OCI-LY7 (cell line): ENCODE data around the gene MAMSTR. TPM values are rescaled to one million over a fixed set of nuclear protein-coding genes. Genes with fewer than 3 reads are reported as not detected.

ENCODE experiments used
- BruUV-seq: library from RNA; stranded (reverse); fragments of 400-500 nt; replicated peaks from 2 replicates; lab custom pipeline; 2021; lab: Mats Ljungman, UMichigan
- CTCF ChIA-PET: fragments of 300-600 bp; sonication (Branson Sonifier 250); formaldehyde crosslinking; loops from one replicate; lab custom pipeline; 2022; ENCODE audit warnings: antibody characterized with exemption; ENCODE audit not compliant: unreplicated experiment; lab: Charles Lee
- POLR2A ChIA-PET: fragments of 300-600 bp; sonication (Branson Sonifier 250); formaldehyde crosslinking; loops from one replicate; lab custom pipeline; 2022; ENCODE audit warnings: antibody characterized with exemption; lab: Charles Lee
- DNase-seq: peaks from one replicate; pipeline ENCODE4 v3.0.0-alpha.2; 2015; ENCODE audit warnings: low spot score
- H2AFZ ChIP-seq: fragments of 200-600 bp; sonication (generic), shearing (Covaris generic); 2 replicates; pipeline ENCODE4 v1.6.1; 2014; ENCODE audit warnings: mild to moderate bottlenecking, antibody characterized with exemption, low read length, moderate library complexity
- H3K27ac ChIP-seq: fragments of 200-600 bp; sonication (generic); 2 replicates; pipeline ENCODE4 v1.5.1; 2014; ENCODE audit warnings: mixed run types, low read depth, mild to moderate bottlenecking, moderate library complexity, low read length, inconsistent platforms; ENCODE audit not compliant: poor library complexity, severe bottlenecking
- H3K36me3 ChIP-seq: fragments of 200-600 bp; sonication (generic); 2 replicates; pipeline ENCODE4 v1.6.1; 2014; ENCODE audit warnings: mild to moderate bottlenecking, antibody characterized with exemption, low read length, moderate library complexity, mixed read lengths; ENCODE audit not compliant: insufficient read depth
- H3K4me1 ChIP-seq: fragments of 200-600 bp; sonication (generic); 2 replicates; pipeline ENCODE4 v1.5.1; 2014; ENCODE audit warnings: mild to moderate bottlenecking, low read length; ENCODE audit not compliant: insufficient read depth, poor library complexity, severe bottlenecking
- H3K4me2 ChIP-seq: fragments of 200-600 bp; sonication (generic); 2 replicates; pipeline ENCODE4 v1.6.1; 2014; ENCODE audit warnings: mild to moderate bottlenecking, low read length
- H3K4me3 ChIP-seq: fragments of 200-600 bp; sonication (generic); 2 replicates; pipeline ENCODE4 v1.5.1; 2014; ENCODE audit warnings: mild to moderate bottlenecking, low read depth, low read length; ENCODE audit not compliant: poor library complexity, severe bottlenecking
- H3K79me2 ChIP-seq: fragments of 200-600 bp; sonication (generic); 2 replicates; pipeline ENCODE4 v1.6.1; 2016; ENCODE audit warnings: low read depth, mild to moderate bottlenecking, low read length, moderate library complexity, mixed read lengths; ENCODE audit not compliant: insufficient read depth
- H3K9me2 ChIP-seq: fragments of 200-600 bp; sonication (generic); 2 replicates; pipeline ENCODE4 v1.6.1; 2016; ENCODE audit warnings: mild to moderate bottlenecking, low read length, mixed read lengths; ENCODE audit not compliant: insufficient read depth
- H3K9me3 ChIP-seq: fragments of 200-600 bp; sonication (generic); 2 replicates; pipeline ENCODE4 v1.6.1; 2014; ENCODE audit warnings: mild to moderate bottlenecking, mixed run types, low read length, mixed read lengths
- H4K20me1 ChIP-seq: fragments of 200-600 bp; sonication (generic); 2 replicates; pipeline ENCODE4 v1.6.1; 2014; ENCODE audit warnings: mild to moderate bottlenecking, antibody characterized with exemption, low read length, moderate library complexity, mixed read lengths; ENCODE audit not compliant: insufficient read depth
- EZH2phosphoT487 ChIP-seq: fragments of 200-600 bp; sonication (generic); IDR thresholded peaks from 2 replicates; pipeline ENCODE4 v1.6.1; 2018; ENCODE audit warnings: low read depth, borderline replicate concordance, mild to moderate bottlenecking, mixed run types, antibody characterized with exemption, low read length, moderate library complexity, mixed read lengths
- intact Hi-C: fragments of 100-400 bp; cut with micrococcal nuclease; formaldehyde crosslinking; loops from one replicate; pipeline ENCODE4 v1.10.0; 2022; ENCODE audit not compliant: unreplicated experiment
- total RNA-seq, 2 experiments: library from RNA; depleted of rRNA in 1 of 2; stranded (reverse); fragments of >200 nt in 1 of 2; shearing (Covaris generic) in 1 of 2; gene quantifications; 2 replicates each; pipeline ENCODE4 v1.2.3, GENCODE V29; 2014 to 2022
- TF ChIP-seq, protein P1 (sequence below): fragments of 200-600 bp; sonication (generic); conservative IDR thresholded peaks from 2 replicates; pipeline ENCODE4 v1.5.1; 2014; ENCODE audit warnings: mild to moderate bottlenecking, antibody characterized with exemption, low read length, moderate library complexity, mixed read lengths

MAMSTR gene
- total RNA-seq, 2 experiments from 2014 or later, result 1.2 TPM

DNA sequence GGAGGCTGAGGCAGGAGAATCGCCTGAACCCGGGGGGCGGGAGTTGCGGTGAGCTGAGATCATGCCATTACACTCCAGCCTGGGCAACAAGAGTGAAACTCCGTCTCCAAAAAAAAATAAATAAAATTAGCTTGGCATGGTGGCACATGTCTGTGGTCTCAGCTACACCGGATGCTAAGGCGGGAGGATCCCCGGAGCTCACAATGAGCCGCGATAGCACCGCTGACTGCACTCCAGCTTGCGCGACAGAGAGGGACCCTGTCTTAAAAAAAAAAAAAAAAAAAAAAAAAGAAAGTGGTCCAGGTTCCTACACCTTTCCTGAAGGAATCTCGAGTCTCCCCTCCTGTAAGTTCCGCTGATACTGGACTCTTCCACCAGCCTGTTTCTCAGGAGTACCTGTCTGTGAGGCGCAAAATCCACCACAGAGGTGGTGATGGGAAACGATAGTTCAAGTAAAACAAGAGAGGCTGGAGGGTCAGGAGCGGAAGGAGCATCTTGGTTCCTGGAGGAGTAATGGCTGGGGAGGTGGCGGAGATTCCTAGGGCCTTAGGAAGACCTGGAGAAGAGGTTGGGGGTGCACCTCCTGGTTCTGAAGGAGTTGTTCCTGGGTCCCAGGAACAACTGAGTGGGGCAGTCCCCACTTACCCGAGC is 32.4 kb upstream of the MAMSTR start:
- peak overlapping the region; percentile 54 for H3K4me2 ChIP-seq
- peaks cover 15% of the 10 kb centered on the region for H3K4me1 ChIP-seq
- H3K9me3 ChIP-seq, result no peaks in the 10 kb centered on the region
- no peaks in the 10 kb centered on the region for H3K36me3 ChIP-seq
- no peaks in the 10 kb centered on the region for H3K79me2 ChIP-seq
- POLR2A ChIA-PET, result no interaction called here
- no TSS peak for BruUV-seq
- no peak overlapping the region for H3K27ac ChIP-seq
- H4K20me1 ChIP-seq, result no peaks in the 10 kb centered on the region
- intact Hi-C loops, result no loop called here
- TF ChIP-seq EZH2phosphoT487, result no peak
- TF ChIP-seq, protein P1, sequence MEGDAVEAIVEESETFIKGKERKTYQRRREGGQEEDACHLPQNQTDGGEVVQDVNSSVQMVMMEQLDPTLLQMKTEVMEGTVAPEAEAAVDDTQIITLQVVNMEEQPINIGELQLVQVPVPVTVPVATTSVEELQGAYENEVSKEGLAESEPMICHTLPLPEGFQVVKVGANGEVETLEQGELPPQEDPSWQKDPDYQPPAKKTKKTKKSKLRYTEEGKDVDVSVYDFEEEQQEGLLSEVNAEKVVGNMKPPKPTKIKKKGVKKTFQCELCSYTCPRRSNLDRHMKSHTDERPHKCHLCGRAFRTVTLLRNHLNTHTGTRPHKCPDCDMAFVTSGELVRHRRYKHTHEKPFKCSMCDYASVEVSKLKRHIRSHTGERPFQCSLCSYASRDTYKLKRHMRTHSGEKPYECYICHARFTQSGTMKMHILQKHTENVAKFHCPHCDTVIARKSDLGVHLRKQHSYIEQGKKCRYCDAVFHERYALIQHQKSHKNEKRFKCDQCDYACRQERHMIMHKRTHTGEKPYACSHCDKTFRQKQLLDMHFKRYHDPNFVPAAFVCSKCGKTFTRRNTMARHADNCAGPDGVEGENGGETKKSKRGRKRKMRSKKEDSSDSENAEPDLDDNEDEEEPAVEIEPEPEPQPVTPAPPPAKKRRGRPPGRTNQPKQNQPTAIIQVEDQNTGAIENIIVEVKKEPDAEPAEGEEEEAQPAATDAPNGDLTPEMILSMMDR, result no peak
- H2AFZ ChIP-seq, result peak overlapping the region; percentile 27; the same call in 1 of the 2 replicates
- CTCF ChIA-PET, result no interaction called here
- DNase-seq, result no peak
- no peaks in the 10 kb centered on the region for H3K9me2 ChIP-seq
- H3K4me3 ChIP-seq, result peak overlapping the region; percentile 56

GRCh38 chr19:48750771-48751504 is 31.4 kb upstream of the MAMSTR start:
- TF ChIP-seq EZH2phosphoT487, result no peak
- TF ChIP-seq, protein P1, result no peak
- Histone ChIP-seq H3K36me3 (no peaks in the 10 kb centered on the region), H3K79me2 (no peaks in the 10 kb centered on the region), H3K4me1 (peaks cover 19% of the 10 kb centered on the region), H3K4me3 (no peak overlapping the region), H3K4me2 (no peak overlapping the region), H3K9me2 (no peaks in the 10 kb centered on the region), H3K27ac (no peak overlapping the region), H3K9me3 (no peaks in the 10 kb centered on the region), H4K20me1 (no peaks in the 10 kb centered on the region), H2AFZ (no peak overlapping the region)
- intact Hi-C loops, result no loop called here
- no TSS peak for BruUV-seq
- DNase-seq, result no peak
- ChIA-PET POLR2A (no interaction called here), CTCF (no interaction called here)

- H3K79me2 ChIP-seq, result no peaks in the 10 kb centered on the region
- H3K9me3 ChIP-seq, result no peaks in the 10 kb centered on the region
- no peak overlapping the region for H2AFZ ChIP-seq
- no TSS peak for BruUV-seq
- TF ChIP-seq, protein P1, result no peak
- TF ChIP-seq EZH2phosphoT487, result no peak
- H3K4me1 ChIP-seq, result peaks cover 19% of the 10 kb centered on the region
- ChIA-PET POLR2A (no interaction called here), CTCF (no interaction called here)
- no peak overlapping the region for H3K4me2 ChIP-seq
- H3K36me3 ChIP-seq, result no peaks in the 10 kb centered on the region
- H4K20me1 ChIP-seq, result no peaks in the 10 kb centered on the region
- no peak for DNase-seq
- H3K9me2 ChIP-seq, result no peaks in the 10 kb centered on the region
- H3K27ac ChIP-seq, result no peak overlapping the region
- intact Hi-C loops, result no loop called here
- no peak overlapping the region for H3K4me3 ChIP-seq
These were observed 30.8 kb upstream of the MAMSTR start for GRCh38 chr19:48750351-48750750.
